KMS-11 (cell line): ENCODE results near the gene BCL6B.
"Not testable (repeated sequence)": the region's sequence is repeated elsewhere in the genome, so short reads cannot be mapped to it uniquely, and the experiment has no call there.

ENCODE experiments used
- H2AFZ ChIP-seq: fragments of 200-600 bp; sonication (generic); 2 replicates; pipeline ENCODE4 v1.6.1; 2016; ENCODE audit warnings: antibody characterized with exemption, mixed run types, low read depth
- H3K27ac ChIP-seq: fragments of 200-600 bp; sonication (generic); 2 replicates; pipeline ENCODE4 v1.6.1; 2016; ENCODE audit warnings: mild to moderate bottlenecking, mixed run types
- H3K27me3 ChIP-seq: fragments of 200-600 bp; sonication (generic); 2 replicates; pipeline ENCODE4 v1.6.1; 2017; ENCODE audit warnings: mild to moderate bottlenecking, low read depth, mixed run types, moderate library complexity; ENCODE audit not compliant: insufficient read depth
- H3K36me3 ChIP-seq: fragments of 200-600 bp; sonication (generic); 2 replicates; pipeline ENCODE4 v1.6.1; 2017; ENCODE audit warnings: mild to moderate bottlenecking, mixed run types; ENCODE audit not compliant: insufficient read depth
- H3K4me1 ChIP-seq: fragments of 200-600 bp; sonication (generic); 2 replicates; pipeline ENCODE4 v1.6.1; 2016; ENCODE audit warnings: mild to moderate bottlenecking, low read depth, mixed run types; ENCODE audit not compliant: poor library complexity, severe bottlenecking
- H3K4me2 ChIP-seq: fragments of 200-600 bp; sonication (generic); 2 replicates; pipeline ENCODE4 v1.7.0; 2016; ENCODE audit warnings: mild to moderate bottlenecking, mixed run types
- H3K4me3 ChIP-seq: fragments of 200-600 bp; sonication (generic); IDR thresholded peaks from 2 replicates; pipeline ENCODE4 v1.6.1; 2017; ENCODE audit warnings: low read depth, low read length, mixed read lengths; ENCODE audit not compliant: insufficient read depth
- H3K79me2 ChIP-seq: fragments of 200-600 bp; sonication (generic); 2 replicates; pipeline ENCODE4 v1.6.1; 2016; ENCODE audit warnings: low read depth, mixed run types; ENCODE audit not compliant: insufficient read depth
- H3K9ac ChIP-seq: fragments of 200-600 bp; sonication (generic); 2 replicates; pipeline ENCODE4 v1.6.1; 2016; ENCODE audit warnings: mild to moderate bottlenecking, mixed run types
- H4K20me1 ChIP-seq: fragments of 200-600 bp; sonication (generic); 2 replicates; pipeline ENCODE4 v1.6.1; 2016; ENCODE audit warnings: mild to moderate bottlenecking, mixed run types; ENCODE audit not compliant: insufficient read depth
- CTCF ChIP-seq: fragments of 200-600 bp; sonication (generic); conservative IDR thresholded peaks from 2 replicates; pipeline ENCODE4 v1.6.1; 2017; ENCODE audit warnings: low read depth, mild to moderate bottlenecking, antibody characterized with exemption, low read length, moderate library complexity, mixed read lengths

Gene BCL6B

GRCh38 chr17:6989779-6990178 is 33.1 kb upstream of the BCL6B start:
- Histone ChIP-seq H3K27me3 (no peaks in the 10 kb centered on the region), H3K4me1 (no peaks in the 10 kb centered on the region), H2AFZ (no peak overlapping the region), H4K20me1 (no peaks in the 10 kb centered on the region), H3K79me2 (no peaks in the 10 kb centered on the region), H3K4me2 (no peak overlapping the region), H3K4me3 (no peak overlapping the region), H3K36me3 (no peaks in the 10 kb centered on the region), H3K27ac (no peak overlapping the region), H3K9ac (no peak overlapping the region)
- no peak for TF ChIP-seq CTCF

- H3K27ac ChIP-seq, H3K9ac ChIP-seq, H3K79me2 ChIP-seq, H3K4me2 ChIP-seq, H4K20me1 ChIP-seq, H3K36me3 ChIP-seq, H3K4me1 ChIP-seq, H3K4me3 ChIP-seq, H2AFZ ChIP-seq, H3K27me3 ChIP-seq: not testable (repeated sequence)
These were observed 29.2 kb upstream of the BCL6B start for GRCh38 chr17:6993613-6994056.

- Histone ChIP-seq H3K79me2 (no peaks in the 10 kb centered on the region), H3K4me2 (no peak overlapping the region), H3K4me1 (no peaks in the 10 kb centered on the region), H2AFZ (no peak overlapping the region), H3K27me3 (no peaks in the 10 kb centered on the region), H3K36me3 (no peaks in the 10 kb centered on the region), H3K27ac (no peak overlapping the region), H3K4me3 (no peak overlapping the region), H4K20me1 (no peaks in the 10 kb centered on the region), H3K9ac (no peak overlapping the region)
- TF ChIP-seq CTCF = no peak
These were observed 28.7 kb upstream of the BCL6B start for GRCh38 chr17:6994118-6994598.

- no peaks in the 10 kb centered on the region for H3K36me3 ChIP-seq
- no peaks in the 10 kb centered on the region for H3K4me1 ChIP-seq
- H3K4me3 ChIP-seq = no peak overlapping the region
- TF ChIP-seq CTCF = no peak
- no peaks in the 10 kb centered on the region for H4K20me1 ChIP-seq
- no peak overlapping the region for H3K27ac ChIP-seq
- H3K4me2 ChIP-seq = no peak overlapping the region
- H2AFZ ChIP-seq = no peak overlapping the region
- no peaks in the 10 kb centered on the region for H3K79me2 ChIP-seq
- no peak overlapping the region for H3K9ac ChIP-seq
- no peaks in the 10 kb centered on the region for H3K27me3 ChIP-seq
These were observed 28.1 kb upstream of the BCL6B start for GRCh38 chr17:6994666-6995256.

GRCh38 chr17:6995500-6996255 is 27.2 kb upstream of the BCL6B start, which contains the start of gene ALOX12:
Gene ALOX12 (plus strand): TSS chr17:6996049. CDS start chr17:6996118, 69 bp downstream.
- Histone ChIP-seq H3K27me3 (no peaks in the 10 kb centered on the region), H3K4me1 (no peaks in the 10 kb centered on the region), H4K20me1 (no peaks in the 10 kb centered on the region), H3K4me3 (no peak within 1 kb of the TSS), H3K27ac (no peak within 1 kb of the TSS), H3K9ac (no peak within 1 kb of the TSS), H3K79me2 (no peaks in the 10 kb centered on the region), H3K4me2 (no peak within 1 kb of the TSS), H3K36me3 (no peaks in the 10 kb centered on the region), H2AFZ (no peak within 1 kb of the TSS)
- TF ChIP-seq CTCF = no peak
